Cardiac muscle cell (in vitro differentiated cells and primary cell): ENCODE data around the gene ATP11A. TPM values are rescaled to one million over a fixed set of nuclear protein-coding genes. Genes with fewer than 3 reads are reported as not detected.

ENCODE experiments used
- DNase-seq, 2 donors: peaks; one replicate each; pipeline versions ENCODE4 v3.0.0 to v3.0.0-alpha.2; 2010 to 2017; ENCODE audit warnings: low read depth in 1 of 2, low spot score in 1 of 2
- H3K27ac ChIP-seq: fragments of 200-600 bp; sonication (generic); 2 replicates; pipeline ENCODE4 v1.5.1; 2016
- H3K27me3 ChIP-seq: fragments of 200-600 bp; sonication (generic); 2 replicates; pipeline ENCODE4 v1.6.0; 2016; ENCODE audit warnings: control low read depth
- H3K36me3 ChIP-seq: fragments of 200-600 bp; sonication (generic); 2 replicates; pipeline ENCODE4 v1.5.1; 2016; ENCODE audit warnings: control low read depth
- H3K4me1 ChIP-seq: fragments of 200-600 bp; sonication (generic); 2 replicates; pipeline ENCODE4 v1.8.1; 2017; ENCODE audit warnings: low read depth, mild to moderate bottlenecking, mixed run types
- H3K4me3 ChIP-seq: fragments of 200-600 bp; sonication (generic); 2 replicates; pipeline ENCODE4 v1.5.1; 2016; ENCODE audit warnings: mild to moderate bottlenecking
- H3K9me3 ChIP-seq: fragments of 200-600 bp; sonication (generic); 2 replicates; pipeline ENCODE4 v1.5.1; 2017; ENCODE audit warnings: low read depth, mild to moderate bottlenecking, control low read depth
- polyA plus RNA-seq: library from polyadenylated mRNA; unstranded; fragments of >200 nt; fragmentation: Nextera tagmentation; extraction: Ambion mirVana; gene quantifications from 2 replicates; pipeline ENCODE4 v1.2.1, GENCODE V29; 2016
- total RNA-seq: library from RNA; depleted of rRNA; stranded (reverse); fragments of >200 nt; gene quantifications from 2 replicates; pipeline ENCODE4 v1.2.3, GENCODE V29; 2016
- TF ChIP-seq, protein P1 (sequence below): IDR thresholded peaks from 2 replicates; pipeline ENCODE4 v1.5.1; 2012; ENCODE audit warnings: low read depth, mild to moderate bottlenecking, low read length

ATP11A gene
- total and polyA plus RNA-seq, 2 experiments from 2014 or later: 38.0 to 42.9 TPM

DNA sequence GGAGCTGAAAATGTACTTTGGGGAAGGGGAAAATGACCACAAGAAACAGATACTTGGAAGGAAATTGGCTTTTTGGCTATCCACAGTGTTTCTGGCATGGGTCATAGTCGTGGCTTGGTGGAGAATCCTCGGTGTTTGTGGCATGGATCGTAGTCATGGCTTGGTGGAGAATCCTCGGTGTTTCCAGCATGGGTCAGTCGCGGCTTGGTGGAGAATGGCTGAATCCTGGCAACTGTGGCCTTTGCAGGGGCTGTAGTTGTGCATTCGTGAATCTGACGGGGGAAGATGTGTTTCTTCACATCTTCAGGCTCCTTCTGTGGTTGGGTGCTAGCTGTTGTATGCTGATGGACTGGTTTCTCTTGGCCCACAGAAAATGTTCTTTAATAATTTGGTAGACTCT, 217.4 kb downstream of the ATP11A start:
- H3K36me3 ChIP-seq: no peaks in the 10 kb centered on the region
- no peaks in the 10 kb centered on the region for H3K4me1 ChIP-seq
- no peak overlapping the region for H3K4me3 ChIP-seq
- H3K27me3 ChIP-seq: no peaks in the 10 kb centered on the region
- H3K9me3 ChIP-seq: no peaks in the 10 kb centered on the region
- TF ChIP-seq, protein P1, sequence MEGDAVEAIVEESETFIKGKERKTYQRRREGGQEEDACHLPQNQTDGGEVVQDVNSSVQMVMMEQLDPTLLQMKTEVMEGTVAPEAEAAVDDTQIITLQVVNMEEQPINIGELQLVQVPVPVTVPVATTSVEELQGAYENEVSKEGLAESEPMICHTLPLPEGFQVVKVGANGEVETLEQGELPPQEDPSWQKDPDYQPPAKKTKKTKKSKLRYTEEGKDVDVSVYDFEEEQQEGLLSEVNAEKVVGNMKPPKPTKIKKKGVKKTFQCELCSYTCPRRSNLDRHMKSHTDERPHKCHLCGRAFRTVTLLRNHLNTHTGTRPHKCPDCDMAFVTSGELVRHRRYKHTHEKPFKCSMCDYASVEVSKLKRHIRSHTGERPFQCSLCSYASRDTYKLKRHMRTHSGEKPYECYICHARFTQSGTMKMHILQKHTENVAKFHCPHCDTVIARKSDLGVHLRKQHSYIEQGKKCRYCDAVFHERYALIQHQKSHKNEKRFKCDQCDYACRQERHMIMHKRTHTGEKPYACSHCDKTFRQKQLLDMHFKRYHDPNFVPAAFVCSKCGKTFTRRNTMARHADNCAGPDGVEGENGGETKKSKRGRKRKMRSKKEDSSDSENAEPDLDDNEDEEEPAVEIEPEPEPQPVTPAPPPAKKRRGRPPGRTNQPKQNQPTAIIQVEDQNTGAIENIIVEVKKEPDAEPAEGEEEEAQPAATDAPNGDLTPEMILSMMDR: no peak
- no peak overlapping the region for H3K27ac ChIP-seq
- no peak for DNase-seq

DNA sequence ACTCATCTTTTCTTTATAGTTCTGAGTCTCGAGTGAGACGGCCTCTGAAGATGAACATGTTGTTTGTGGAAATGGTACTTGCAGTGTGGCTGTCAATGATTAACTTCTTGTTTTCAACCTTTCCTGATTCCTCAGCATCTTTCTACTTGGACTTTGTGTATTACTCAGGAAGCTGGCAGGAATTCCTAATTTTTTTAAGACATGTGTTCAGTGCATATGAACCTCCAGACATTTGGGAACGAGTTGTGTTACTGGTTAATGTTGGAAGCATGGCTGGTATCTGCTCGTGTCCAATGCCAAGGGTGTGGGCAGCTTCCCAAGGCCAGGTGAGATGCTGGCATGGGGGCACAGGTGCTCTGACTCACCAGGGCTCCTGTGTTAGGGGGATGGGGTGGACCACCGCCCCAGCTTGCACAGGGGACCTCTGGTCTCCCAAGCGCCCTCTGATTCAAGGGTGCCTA, 218.1 kb downstream of the ATP11A start:
- no peak overlapping the region for H3K4me3 ChIP-seq
- no peak for DNase-seq

DNA sequence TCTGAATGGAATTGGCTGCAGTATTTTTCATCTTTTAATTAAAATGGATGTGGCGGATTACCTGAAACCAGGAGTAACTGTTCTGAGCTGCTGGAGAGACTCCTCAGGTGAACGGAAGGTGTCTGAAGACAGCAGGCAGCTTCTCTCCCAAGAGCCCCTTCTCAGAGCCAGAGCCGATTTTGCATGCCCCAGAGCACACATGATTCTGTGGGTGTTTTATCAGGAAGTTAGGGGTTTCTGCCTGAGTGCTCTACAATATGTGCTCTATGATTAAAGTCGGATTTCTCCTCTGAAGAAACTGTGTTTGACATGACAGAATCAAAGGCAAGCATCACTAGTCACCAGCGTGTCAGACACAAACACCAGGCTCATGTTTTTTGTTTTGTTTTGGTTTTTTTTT, 218.5 kb downstream of the ATP11A start:
- Histone ChIP-seq H3K4me1 (no peaks in the 10 kb centered on the region), H3K36me3 (no peaks in the 10 kb centered on the region), H3K27ac (no peak overlapping the region), H3K27me3 (no peaks in the 10 kb centered on the region), H3K9me3 (no peaks in the 10 kb centered on the region), H3K4me3 (no peak overlapping the region)
- TF ChIP-seq, protein P1: no peak
- no peak for DNase-seq

More for the DNA sequence above, 218.1 kb downstream of the ATP11A start:
- no peaks in the 10 kb centered on the region for H3K9me3 ChIP-seq
- H3K27me3 ChIP-seq: no peaks in the 10 kb centered on the region
- TF ChIP-seq, protein P1: no peak
- no peaks in the 10 kb centered on the region for H3K4me1 ChIP-seq
- no peaks in the 10 kb centered on the region for H3K36me3 ChIP-seq
- no peak overlapping the region for H3K27ac ChIP-seq

DNA sequence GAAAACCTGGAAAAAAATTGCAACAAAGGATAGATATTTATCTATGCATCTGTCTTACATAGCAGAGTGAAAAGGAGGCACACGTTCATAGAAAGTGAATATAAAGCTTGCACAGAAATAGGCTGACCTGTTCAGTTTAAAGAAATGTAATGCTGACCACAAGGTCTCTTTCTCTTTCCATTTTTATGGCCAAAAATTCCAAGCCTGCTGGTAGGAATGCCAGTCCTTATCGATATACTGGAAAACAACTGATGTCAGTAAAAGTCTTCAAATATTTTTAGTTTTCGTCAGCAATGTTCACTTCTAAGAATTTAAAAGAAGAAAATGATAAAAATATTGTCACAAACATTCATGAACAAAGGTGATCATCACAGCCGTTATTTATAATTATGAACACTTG, 220.2 kb downstream of the ATP11A start:
- Histone ChIP-seq H3K4me1 (no peaks in the 10 kb centered on the region), H3K27me3 (no peaks in the 10 kb centered on the region), H3K36me3 (no peaks in the 10 kb centered on the region), H3K4me3 (no peak overlapping the region), H3K27ac (no peak overlapping the region), H3K9me3 (no peaks in the 10 kb centered on the region)
- TF ChIP-seq, protein P1: peak; percentile 1
- peak in 1 of 2 donors; percentile 4 for DNase-seq

DNA sequence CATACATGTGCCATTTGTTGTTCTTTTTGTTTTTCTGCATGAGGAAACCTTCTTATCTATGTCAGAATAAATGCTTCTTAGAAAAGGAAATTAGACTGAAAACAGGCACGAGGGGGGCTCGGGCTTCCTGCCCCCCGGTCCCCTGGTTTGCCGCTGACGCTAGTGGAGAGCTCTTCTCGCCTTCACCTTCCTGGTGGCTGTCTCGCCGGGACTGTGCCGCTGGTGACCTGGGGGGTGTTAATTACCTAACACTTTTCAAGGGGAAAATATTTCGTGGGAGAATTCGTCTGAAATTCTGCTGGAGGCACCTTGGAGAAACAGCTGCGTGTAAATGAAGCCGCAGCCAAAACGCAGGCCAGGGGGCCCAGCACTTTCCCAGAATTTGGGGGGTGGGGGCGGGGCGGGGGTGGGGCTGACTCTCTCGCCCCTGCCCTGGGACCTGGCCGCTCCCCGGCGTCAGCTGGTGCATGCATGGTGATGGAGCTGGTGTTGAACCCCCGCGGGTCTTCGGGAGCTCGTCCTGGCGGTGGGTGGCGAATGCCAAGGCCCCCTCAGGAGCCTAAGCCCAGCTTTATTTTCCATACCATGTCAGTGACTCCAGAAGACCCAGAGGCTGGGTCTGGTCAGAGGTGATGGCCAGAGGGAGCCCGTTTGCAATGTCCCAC, 220.9 kb downstream of the ATP11A start:
- Histone ChIP-seq H3K27ac (no peak overlapping the region), H3K4me1 (no peaks in the 10 kb centered on the region), H3K4me3 (no peak overlapping the region), H3K36me3 (no peaks in the 10 kb centered on the region), H3K27me3 (no peaks in the 10 kb centered on the region), H3K9me3 (no peaks in the 10 kb centered on the region)
- TF ChIP-seq, protein P1: no peak
- no peak for DNase-seq
